Gastrocnemius medialis (tissue), 4 donors: Measurements from ENCODE around the gene MAD2L1BP.

Experiments
- POLR2A ChIP-seq, 2 donors: fragments of 450-650 bp; IDR thresholded peaks; one replicate each; pipeline ENCODE4 v1.6.1; 2017; ENCODE audit warnings: antibody characterized with exemption in 2 of 2, mild to moderate bottlenecking in 2 of 2, moderate library complexity in 2 of 2
- TF ChIP-seq, protein P1 (sequence below), 5 experiments: fragments of 450-650 bp in 3 of 5; fragments of 200-600 bp in 2 of 5; sonication (generic) in 2 of 5; IDR thresholded peaks in 4 of 5; conservative IDR thresholded peaks in 1 of 5; 1 replicate in 4 of 5; 2 replicates in 1 of 5; pipeline ENCODE4 v1.5.1; 2016 to 2019; ENCODE audit warnings: antibody characterized with exemption in 5 of 5, mild to moderate bottlenecking in 3 of 5, moderate library complexity in 3 of 5

DNA sequence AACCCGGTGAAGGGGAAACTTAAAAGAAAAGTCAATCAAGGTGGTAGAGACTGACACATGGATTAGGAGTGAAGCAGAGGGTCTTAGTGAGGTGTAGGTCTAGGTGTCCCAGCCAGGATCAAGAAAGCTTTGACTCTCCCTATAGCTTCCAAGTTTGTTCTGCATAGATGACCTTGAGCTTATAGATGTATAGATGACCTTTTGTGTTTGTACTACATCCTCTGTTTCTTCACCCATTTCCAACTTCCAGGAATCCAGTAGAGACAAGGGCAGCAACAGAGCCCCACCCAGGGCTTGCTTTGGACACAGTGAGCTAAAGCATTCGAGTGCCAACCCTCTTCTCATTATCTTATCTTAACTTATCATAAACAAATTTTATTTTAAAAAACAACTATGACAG is 53.8 kb downstream of the MAD2L1BP start:
- TF ChIP-seq POLR2A (IDR thresholded peaks at IDR 0.05): no peak
- TF ChIP-seq, protein P1, sequence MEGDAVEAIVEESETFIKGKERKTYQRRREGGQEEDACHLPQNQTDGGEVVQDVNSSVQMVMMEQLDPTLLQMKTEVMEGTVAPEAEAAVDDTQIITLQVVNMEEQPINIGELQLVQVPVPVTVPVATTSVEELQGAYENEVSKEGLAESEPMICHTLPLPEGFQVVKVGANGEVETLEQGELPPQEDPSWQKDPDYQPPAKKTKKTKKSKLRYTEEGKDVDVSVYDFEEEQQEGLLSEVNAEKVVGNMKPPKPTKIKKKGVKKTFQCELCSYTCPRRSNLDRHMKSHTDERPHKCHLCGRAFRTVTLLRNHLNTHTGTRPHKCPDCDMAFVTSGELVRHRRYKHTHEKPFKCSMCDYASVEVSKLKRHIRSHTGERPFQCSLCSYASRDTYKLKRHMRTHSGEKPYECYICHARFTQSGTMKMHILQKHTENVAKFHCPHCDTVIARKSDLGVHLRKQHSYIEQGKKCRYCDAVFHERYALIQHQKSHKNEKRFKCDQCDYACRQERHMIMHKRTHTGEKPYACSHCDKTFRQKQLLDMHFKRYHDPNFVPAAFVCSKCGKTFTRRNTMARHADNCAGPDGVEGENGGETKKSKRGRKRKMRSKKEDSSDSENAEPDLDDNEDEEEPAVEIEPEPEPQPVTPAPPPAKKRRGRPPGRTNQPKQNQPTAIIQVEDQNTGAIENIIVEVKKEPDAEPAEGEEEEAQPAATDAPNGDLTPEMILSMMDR (IDR thresholded peaks at IDR 0.05 in 4 of 5, conservative IDR thresholded peaks at IDR 0.05 in 1 of 5): no peak
